ELF-1 (cell line): ENCODE measurements around the gene MAP3K6.
A peak's percentile ranks its signal among the peaks of the same experiment; 100 is the strongest.

Experiments used
- DNase-seq: peaks from one replicate; pipeline ENCODE4 v3.0.0-alpha.2; 2016; ENCODE audit warnings: low read depth, low spot score

Gene MAP3K6

DNA sequence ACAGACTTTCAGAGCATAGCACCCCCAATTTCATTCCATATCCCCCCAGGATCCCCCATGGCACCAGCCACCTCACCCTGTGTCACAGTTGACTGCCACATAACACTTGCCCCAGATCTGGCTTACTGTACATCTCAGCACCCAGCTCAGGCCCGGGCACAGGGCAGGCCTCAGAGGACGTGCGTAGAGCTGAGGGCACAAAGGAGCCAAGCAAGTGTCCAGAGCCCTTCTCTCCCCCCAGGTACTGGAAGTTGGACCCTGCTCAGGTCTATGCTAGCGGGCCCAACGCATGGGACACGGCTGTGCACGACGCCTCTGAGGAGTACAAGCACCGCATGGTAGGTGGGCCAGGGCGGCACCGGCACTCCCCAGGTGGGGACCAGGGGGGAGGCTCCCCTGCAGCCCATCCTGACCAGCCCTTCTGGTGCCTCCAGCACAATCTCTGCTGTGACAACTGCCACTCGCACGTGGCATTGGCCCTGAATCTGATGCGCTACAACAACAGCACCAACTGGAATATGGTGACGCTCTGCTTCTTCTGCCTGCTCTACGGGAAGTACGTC is 33.0 kb downstream of the MAP3K6 start:
- no peak for DNase-seq

- peak; percentile 77 for DNase-seq
These were observed 34.1 kb downstream of the MAP3K6 start for GRCh38 chr1:27332536-27333281.

DNA sequence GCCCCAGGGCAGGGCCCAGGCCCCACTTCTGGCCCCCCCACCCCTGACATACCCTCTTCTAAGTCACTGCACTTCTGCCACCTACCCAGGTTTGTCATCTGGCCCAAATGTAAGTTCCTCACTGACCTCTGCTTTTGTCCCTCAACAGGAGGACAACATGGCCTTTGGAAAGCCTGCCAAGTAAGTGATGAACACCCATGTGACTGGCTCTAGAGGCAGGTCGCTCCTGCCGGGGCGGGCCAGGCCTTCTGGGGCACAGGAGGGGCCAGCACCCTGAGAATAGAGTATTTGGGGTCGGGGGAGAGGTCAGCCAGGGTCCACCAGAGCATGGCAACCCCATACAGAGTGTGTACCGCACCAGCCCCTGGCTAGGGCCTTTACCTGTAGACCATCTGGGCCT is 34.8 kb downstream of the MAP3K6 start:
- no peak for DNase-seq

DNA sequence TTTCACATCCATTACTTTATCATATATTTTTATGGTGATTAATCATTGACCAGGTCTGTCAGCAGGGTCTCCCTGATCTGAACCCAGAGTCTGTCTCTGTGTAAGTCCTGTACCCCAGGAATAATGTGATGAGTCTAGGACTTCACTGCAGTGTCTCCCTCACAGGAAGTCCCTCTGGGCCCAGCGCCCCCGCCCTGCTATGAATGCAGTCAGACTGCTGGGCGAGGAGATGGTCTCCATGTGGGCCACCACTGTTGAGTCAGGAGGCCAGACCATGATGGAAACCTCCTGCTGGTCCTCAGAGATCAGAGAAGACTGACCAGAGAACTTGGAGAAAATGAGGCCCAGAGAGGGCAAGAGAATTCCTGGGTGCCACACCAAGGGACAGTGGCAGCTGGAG is 35.3 kb downstream of the MAP3K6 start:
- DNase-seq = no peak

DNA sequence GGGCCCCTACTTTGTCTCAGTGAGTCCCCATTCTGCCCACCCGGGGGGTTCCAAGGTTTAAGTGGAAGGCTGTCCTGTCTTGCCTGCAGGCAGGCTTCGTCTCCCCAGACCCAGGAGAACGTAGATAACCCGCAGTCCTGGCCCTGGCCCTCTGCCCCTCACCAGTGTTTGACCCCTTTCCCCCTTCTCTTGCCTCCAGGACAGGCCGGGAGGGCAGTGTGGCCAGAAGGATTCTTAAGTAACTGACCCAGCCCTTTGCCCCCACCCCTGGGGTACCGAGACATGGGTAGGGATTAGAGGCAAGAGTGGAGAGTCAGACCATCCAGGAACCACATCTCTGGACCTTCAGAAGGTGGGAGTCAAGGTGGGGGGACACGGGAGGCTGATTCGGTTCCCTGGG is 36.0 kb downstream of the MAP3K6 start:
- DNase-seq = no peak

DNA sequence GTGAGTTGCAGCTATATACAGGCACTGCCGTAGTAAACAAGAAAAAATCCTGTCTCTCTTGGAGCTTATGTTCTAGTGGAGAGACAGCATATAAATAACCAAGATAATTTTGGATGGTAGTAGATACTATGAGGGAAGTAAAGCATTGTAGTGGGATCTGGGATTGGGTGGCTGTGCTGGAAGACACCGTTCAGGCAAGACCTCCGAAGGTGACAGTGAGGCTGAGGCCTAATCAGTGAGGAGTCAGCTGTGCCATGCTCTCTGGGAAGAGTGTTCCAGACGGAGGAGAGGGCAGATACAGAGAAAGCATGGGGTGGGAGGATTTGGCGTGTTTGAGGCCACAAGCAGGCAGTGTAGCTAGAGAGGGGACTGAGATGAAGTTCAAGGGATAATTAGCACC is 38.8 kb downstream of the MAP3K6 start:
- no peak for DNase-seq

GRCh38 chr1:27325286-27325685 is 41.5 kb downstream of the MAP3K6 start:
- DNase-seq = no peak

DNA sequence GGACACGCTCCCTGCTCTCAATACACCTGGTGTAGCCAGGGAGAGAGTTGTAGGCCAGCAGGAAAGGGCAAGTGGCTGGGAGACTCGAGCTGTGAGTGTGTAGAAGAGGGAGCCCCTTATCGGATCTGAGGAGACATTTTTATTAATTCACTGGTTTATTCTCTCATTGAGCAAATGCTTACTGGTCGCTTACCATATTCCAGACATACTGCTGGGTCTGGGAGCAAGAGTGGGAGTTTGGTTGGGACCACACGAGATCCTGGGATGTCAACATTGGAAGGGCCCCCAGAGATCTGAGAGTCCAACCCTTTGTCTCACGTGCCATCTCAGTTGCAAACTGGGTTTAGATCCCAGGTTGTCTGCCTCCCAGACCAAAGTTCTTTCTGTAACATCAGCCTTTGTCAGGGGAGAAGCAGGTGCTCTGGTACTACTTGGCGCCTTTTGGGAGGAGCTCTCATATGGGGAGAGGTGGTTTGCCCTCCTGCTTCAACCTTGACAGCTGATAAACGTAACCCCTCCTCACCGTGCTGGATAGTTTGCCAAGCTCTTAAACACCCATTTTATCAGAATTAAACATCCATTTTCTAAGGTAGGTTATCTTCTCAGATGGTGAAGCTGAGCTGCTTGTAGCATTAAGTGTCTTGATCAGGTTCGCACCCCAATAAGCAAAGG is 44.1 kb downstream of the MAP3K6 start:
- DNase-seq = no peak

DNA sequence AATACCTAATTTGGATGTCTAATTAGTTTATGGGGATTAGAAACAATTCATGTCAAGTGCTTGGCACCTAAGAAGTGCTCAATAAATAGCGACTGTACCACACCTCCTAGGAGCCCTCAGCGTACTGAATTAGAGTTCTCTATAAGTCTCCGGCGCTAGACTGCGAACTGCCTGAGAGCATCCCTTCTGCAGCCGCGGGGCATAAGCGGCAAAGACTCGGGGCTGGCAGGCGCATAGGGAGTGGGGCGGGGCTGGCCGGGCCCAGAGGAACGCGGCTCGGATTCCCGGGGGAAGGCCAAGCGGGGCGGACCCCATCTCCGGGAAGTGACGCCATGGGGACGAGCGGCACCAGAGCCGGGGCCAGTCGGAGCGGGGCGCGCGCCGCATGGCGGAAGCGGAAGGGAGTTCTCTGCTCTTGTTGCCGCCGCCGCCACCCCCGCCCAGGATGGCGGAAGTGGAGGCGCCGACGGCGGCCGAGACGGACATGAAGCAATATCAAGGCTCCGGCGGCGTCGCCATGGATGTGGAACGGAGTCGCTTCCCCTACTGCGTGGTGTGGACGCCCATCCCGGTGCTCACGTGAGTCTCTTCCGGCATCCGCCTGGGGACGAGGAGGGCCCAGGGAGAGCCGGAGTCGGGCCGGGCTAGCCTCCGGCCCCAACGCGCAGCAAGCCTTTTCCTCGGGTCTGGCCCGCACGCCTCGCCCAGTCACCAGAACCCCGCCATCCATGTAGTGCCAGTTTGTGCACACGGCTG is 44.8 kb downstream of the MAP3K6 start, which contains the start of gene TMEM222:
Gene TMEM222 (plus strand): TSS at position 351 of the 756 bp plus-strand sequence. CDS start 35 bp downstream, at position 386.
- DNase-seq = peak; percentile 98

DNA sequence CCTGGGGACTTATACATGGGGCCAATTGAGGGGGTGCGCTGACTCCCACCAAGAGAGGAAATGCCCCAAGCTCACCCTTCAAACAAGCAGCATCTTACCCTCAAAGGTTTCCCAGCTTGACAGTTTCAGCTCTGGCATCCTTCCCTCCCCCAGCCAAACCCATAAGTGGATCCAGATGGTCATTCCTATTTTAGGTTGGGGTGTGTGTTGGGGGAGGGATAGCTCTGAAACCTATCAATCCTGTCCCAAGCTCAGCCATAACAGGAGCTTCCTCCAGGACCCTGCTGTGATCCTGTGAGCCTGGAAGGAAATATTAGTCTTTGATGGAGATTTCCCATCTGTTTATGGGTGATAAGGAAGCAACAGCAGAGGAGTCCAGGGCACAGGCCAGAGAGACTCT is 48.2 kb downstream of the MAP3K6 start:
- no peak for DNase-seq

DNA sequence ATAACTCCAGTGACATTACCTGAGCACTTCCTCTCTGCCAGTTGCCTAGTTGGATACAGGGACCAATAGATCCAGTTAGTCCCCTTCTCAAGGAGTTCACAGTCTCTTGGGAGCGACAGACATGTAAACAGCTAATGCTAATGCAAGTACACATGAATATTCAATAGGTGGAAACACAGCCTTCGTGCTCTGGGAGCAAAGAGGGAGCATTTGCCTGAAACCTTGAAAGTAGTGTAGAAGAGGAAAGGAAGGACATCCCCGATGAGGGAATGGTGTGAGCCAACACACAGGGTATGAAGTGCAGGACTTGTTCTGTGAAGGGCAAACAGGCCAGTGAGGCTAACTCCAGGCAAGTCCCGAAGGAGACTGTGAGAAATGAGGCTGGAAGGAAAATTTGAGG is 48.6 kb downstream of the MAP3K6 start:
- no peak for DNase-seq

GRCh38 chr1:27316860-27317259 is 49.9 kb downstream of the MAP3K6 start:
- DNase-seq = no peak

GRCh38 chr1:27314737-27315136 is 52.0 kb downstream of the MAP3K6 start:
- DNase-seq = no peak

- no peak for DNase-seq
These were observed 52.6 kb downstream of the MAP3K6 start for GRCh38 chr1:27314169-27314568.

- no peak for DNase-seq
These were observed 58.7 kb downstream of the MAP3K6 start for GRCh38 chr1:27307874-27308598.

- DNase-seq = peak; percentile 82
These were observed 59.6 kb downstream of the MAP3K6 start for GRCh38 chr1:27306892-27307761.

DNA sequence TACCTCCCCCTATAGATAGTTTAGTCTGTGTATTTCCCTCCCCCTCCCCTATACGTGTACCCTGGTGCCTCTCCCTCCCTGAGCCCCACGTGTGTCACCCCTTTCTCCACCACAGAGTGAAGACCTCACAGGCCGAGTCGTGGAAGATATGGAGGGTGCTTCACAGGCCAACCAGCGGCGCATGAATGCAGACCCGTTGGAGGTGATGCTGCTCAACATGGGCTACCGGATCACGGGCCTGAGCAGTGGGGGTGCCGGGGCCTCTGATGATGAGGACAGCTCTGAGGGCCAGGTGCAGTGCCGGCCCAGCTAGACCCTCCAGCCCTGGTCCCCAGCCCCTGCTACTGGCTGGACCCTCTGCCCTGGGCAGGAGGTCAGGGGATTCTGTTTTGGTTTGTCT is 60.7 kb downstream of the MAP3K6 start:
- no peak for DNase-seq
